B cell (primary cell): ENCODE data around the gene DNAAF8. TPM values are rescaled to one million over a fixed set of nuclear protein-coding genes. Genes with fewer than 3 reads are reported as not detected.

Experiments
- ATAC-seq: fragments of 200-7000 bp; cut with Tn5 transposase; one replicate; pipeline ENCODE4 v1.10.0; 2021; ENCODE audit warnings: low read depth, mild to moderate bottlenecking, moderate number of reproducible peaks, moderate library complexity
- CTCF ChIA-PET: fragments of 350-600 bp; sonication (Branson Sonifier 250); formaldehyde crosslinking; loops from one replicate; lab custom pipeline; 2021; ENCODE audit warnings: antibody characterized with exemption, inconsistent platforms; lab: Charles Lee
- POLR2A ChIA-PET: fragments of 350-600 bp; sonication (Branson Sonifier 250); formaldehyde crosslinking; loops from one replicate; lab custom pipeline; 2021; ENCODE audit warnings: antibody characterized with exemption; lab: Charles Lee
- DNase-seq: peaks from one replicate; pipeline ENCODE4 v3.0.0; 2013
- H2AFZ ChIP-seq: 2 replicates; pipeline ENCODE4 v1.6.1; 2012; ENCODE audit warnings: mild to moderate bottlenecking, low read depth, low read length; ENCODE audit not compliant: insufficient read depth, poor library complexity, severe bottlenecking
- H3K27ac ChIP-seq, 2 donors: 1 replicate in 1 of 2; 2 replicates in 1 of 2; pipeline ENCODE4 v1.5.1; 2012 to 2013; ENCODE audit warnings: low read length in 2 of 2, mild to moderate bottlenecking in 2 of 2, moderate library complexity in 1 of 2
- H3K27me3 ChIP-seq, 4 experiments: fragments of 200-600 bp in 1 of 4; sonication (generic) in 1 of 4; replicated peaks in 1 of 4; 1 replicate in 2 of 4; 2 replicates in 2 of 4; pipeline versions ENCODE4 v1.6.1 to v1.7.0; 2013 to 2016; ENCODE audit warnings: low read length in 3 of 4, mild to moderate bottlenecking in 2 of 4, mixed read lengths in 1 of 4, moderate library complexity in 1 of 4; ENCODE audit not compliant: insufficient read depth in 4 of 4, control insufficient read depth in 3 of 4; ENCODE audit errors: control extremely low read depth in 1 of 4
- H3K36me3 ChIP-seq, 2 experiments: replicated peaks in 1 of 2; 1 replicate in 1 of 2; 2 replicates in 1 of 2; pipeline versions ENCODE4 v1.6.1 to v1.7.1; 2013; ENCODE audit warnings: low read length in 1 of 2; ENCODE audit not compliant: insufficient read depth in 2 of 2, control insufficient read depth in 1 of 2; ENCODE audit errors: control extremely low read depth in 1 of 2, extremely low read depth in 1 of 2
- H3K4me1 ChIP-seq, 2 donors: fragments of 200-600 bp in 1 of 2; sonication (generic) in 1 of 2; 1 replicate in 1 of 2; 2 replicates in 1 of 2; pipeline versions ENCODE4 v1.5.1 to v1.6.1; 2013 to 2017; ENCODE audit warnings: low read length in 2 of 2; ENCODE audit not compliant: control insufficient read depth in 2 of 2, insufficient read depth in 2 of 2
- H3K4me2 ChIP-seq: replicated peaks from 2 replicates; pipeline ENCODE3; 2012; ENCODE audit warnings: mild to moderate bottlenecking, low read depth, low read length; ENCODE audit not compliant: poor library complexity, severe bottlenecking
- H3K4me3 ChIP-seq, 5 experiments: fragments of 200-600 bp in 1 of 5; sonication (generic) in 1 of 5; 1 replicate in 3 of 5; 2 replicates in 2 of 5; pipeline versions ENCODE4 v1.5.1 to v1.7.0; 2011 to 2016; ENCODE audit warnings: low read length in 4 of 5, mild to moderate bottlenecking in 4 of 5, low read depth in 2 of 5, control low read depth in 1 of 5, moderate library complexity in 1 of 5; ENCODE audit not compliant: insufficient read depth in 1 of 5; ENCODE audit errors: control extremely low read depth in 1 of 5, extremely low read depth in 1 of 5
- H3K79me2 ChIP-seq: fragments of 200-600 bp; sonication (generic); one replicate; pipeline ENCODE4 v1.6.0; 2016; ENCODE audit warnings: low read length; ENCODE audit not compliant: control insufficient read depth, insufficient read depth
- H3K9ac ChIP-seq: fragments of 200-600 bp; sonication (generic); 2 replicates; pipeline ENCODE4 v1.6.1; 2017; ENCODE audit warnings: mild to moderate bottlenecking, low read length, moderate library complexity
- H3K9me3 ChIP-seq, 3 donors: one replicate each; pipeline versions ENCODE4 v1.6.1 to v1.7.1; 2013; ENCODE audit warnings: low read length in 2 of 3; ENCODE audit not compliant: control insufficient read depth in 2 of 3, insufficient read depth in 1 of 3; ENCODE audit errors: control extremely low read depth in 1 of 3
- H4K20me1 ChIP-seq: 2 replicates; pipeline ENCODE4 v1.6.0; 2012; ENCODE audit warnings: mild to moderate bottlenecking, low read length; ENCODE audit not compliant: insufficient read depth, control insufficient read depth, poor library complexity, severe bottlenecking
- H3K27ac Mint-ChIP-seq: one replicate; pipeline ENCODE4 v1.8.0; 2021; ENCODE audit warnings: mixed read lengths
- H3K27me3 Mint-ChIP-seq: one replicate; pipeline ENCODE4 v1.8.0; 2021; ENCODE audit warnings: mixed read lengths
- H3K4me1 Mint-ChIP-seq: one replicate; pipeline ENCODE4 v1.8.0; 2021; ENCODE audit warnings: mixed read lengths
- H3K4me3 Mint-ChIP-seq: one replicate; pipeline ENCODE4 v1.8.0; 2021; ENCODE audit warnings: mixed read lengths
- H3K9me3 Mint-ChIP-seq: one replicate; pipeline ENCODE4 v1.8.0; 2022; ENCODE audit warnings: mixed read lengths; ENCODE audit not compliant: insufficient read depth
- CTCF ChIP-seq: fragments of 200-600 bp; IDR thresholded peaks from one replicate; pipeline ENCODE4 v1.8.0; 2022; ENCODE audit warnings: antibody characterized with exemption, mild to moderate bottlenecking
- EZH2 ChIP-seq: IDR thresholded peaks from 2 replicates; pipeline ENCODE4 v1.6.1; 2012; ENCODE audit warnings: borderline replicate concordance, low read depth, mild to moderate bottlenecking, moderate library complexity, low read length; ENCODE audit not compliant: insufficient read depth, poor library complexity, severe bottlenecking
- WGBS: methylation state at CpG from one replicate; pipeline ENCODE4 v1.1.5; 2013; ENCODE audit warnings: missing lambda C conversion rate; ENCODE audit not compliant: insufficient coverage; 5-methylcytosine and 5-hydroxymethylcytosine counted together
- intact Hi-C: fragments of 100-400 bp; cut with micrococcal nuclease; formaldehyde crosslinking; loops from one replicate; pipeline ENCODE4 v1.10.0; 2022
- polyA plus RNA-seq: library from polyadenylated mRNA; depleted of rRNA; stranded (reverse); fragments of >200 nt; gene quantifications from 2 replicates; pipeline ENCODE4 v1.2.3, GENCODE V29; 2012
- total RNA-seq, 2 donors: library from RNA; stranded (reverse); fragments of 120-200 nt in 1 of 2; gene quantifications; 1 replicate in 1 of 2; 2 replicates in 1 of 2; pipeline versions ENCODE4 v1.2.3 to v1.2.4, GENCODE V29; 2013 to 2022

DNAAF8 gene
- total and polyA plus RNA-seq, 2 donors (not counting 1 experiment from before 2014, with no cell fraction given), result 0.09 to 0.44 TPM

GRCh38 chr16:4771646-4772045 lies 37.3 kb downstream of the DNAAF8 start:
- H2AFZ ChIP-seq, result no peak overlapping the region
- no peak for ATAC-seq
- Mint-ChIP-seq H3K4me1 (peaks cover 21% of the 10 kb centered on the region), H3K9me3 (no peaks in the 10 kb centered on the region), H3K27me3 (no peaks in the 10 kb centered on the region), H3K27ac (no peak overlapping the region), H3K4me3 (no peak overlapping the region)
- TF ChIP-seq EZH2, result no peak
- no peak for TF ChIP-seq CTCF
- no peak overlapping the region for H3K27ac ChIP-seq
- no peaks in the 10 kb centered on the region for H3K27me3 ChIP-seq
- POLR2A ChIA-PET, result no interaction called here
- peaks cover 4% of the 10 kb centered on the region for H3K79me2 ChIP-seq
- H3K9ac ChIP-seq, result no peak overlapping the region
- H3K4me3 ChIP-seq, result no peak overlapping the region
- no peak for DNase-seq
- no peak overlapping the region for H3K4me2 ChIP-seq
- H3K36me3 ChIP-seq, result no peaks in the 10 kb centered on the region
- WGBS, result no CpG with 5 or more reads among the region's 3 CpGs
- H3K4me1 ChIP-seq, result peaks cover 8 to 21% of the 10 kb centered on the region in 2 donors
- intact Hi-C loops, result no loop called here
- H3K9me3 ChIP-seq, result no peaks in the 10 kb centered on the region
- CTCF ChIA-PET, result no interaction called here
- no peaks in the 10 kb centered on the region for H4K20me1 ChIP-seq

DNA sequence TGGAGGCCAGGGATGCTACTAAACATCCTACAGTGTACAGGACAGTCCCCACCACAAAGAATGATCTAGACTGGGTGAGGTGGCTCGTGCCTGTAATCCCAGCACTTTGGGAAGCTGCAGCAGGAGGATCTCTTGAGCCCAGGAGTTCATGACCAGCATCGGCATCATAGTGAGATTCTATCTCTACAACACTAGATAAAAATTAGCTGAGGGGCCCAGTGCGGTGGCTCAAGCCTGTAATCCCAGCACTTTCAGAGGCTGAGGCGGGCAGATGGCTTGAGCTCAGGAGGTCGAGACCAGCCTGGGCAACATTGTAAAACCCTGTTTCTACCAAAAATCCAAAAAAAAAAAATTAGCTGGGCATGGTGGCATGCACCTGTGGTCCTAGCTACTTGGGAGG lies 38.0 kb downstream of the DNAAF8 start:
- no peaks in the 10 kb centered on the region for H3K9me3 Mint-ChIP-seq
- Histone ChIP-seq H4K20me1 (no peaks in the 10 kb centered on the region), H3K79me2 (no peaks in the 10 kb centered on the region), H2AFZ (no peak overlapping the region), H3K27me3 (no peaks in the 10 kb centered on the region), H3K4me1 (peaks cover 8 to 18% of the 10 kb centered on the region in 2 donors), H3K4me3 (no peak overlapping the region), H3K27ac (no peak overlapping the region), H3K4me2 (no peak overlapping the region), H3K9me3 (no peaks in the 10 kb centered on the region), H3K9ac (no peak overlapping the region), H3K36me3 (no peaks in the 10 kb centered on the region)
- 89% methylated on average over 5 of the region's 5 CpGs for WGBS
- no peak overlapping the region for H3K27ac Mint-ChIP-seq
- TF ChIP-seq EZH2, result no peak
- TF ChIP-seq CTCF, result no peak
- no peak for DNase-seq
- ChIA-PET POLR2A (no interaction called here), CTCF (no interaction called here)
- H3K27me3 Mint-ChIP-seq, result no peaks in the 10 kb centered on the region
- peaks cover 17% of the 10 kb centered on the region for H3K4me1 Mint-ChIP-seq
- intact Hi-C loops, result no loop called here
- no peak for ATAC-seq
- no peak overlapping the region for H3K4me3 Mint-ChIP-seq
